Colonic mucosa (tissue), 4 donors: Measurements from ENCODE around the gene SBK1. TPM values are rescaled to one million over a fixed set of nuclear protein-coding genes. Genes with fewer than 3 reads are reported as not detected.

ENCODE experiments used
- DNase-seq: peaks from one replicate; pipeline ENCODE4 v3.0.0-alpha.2; 2020
- H3K27ac ChIP-seq: fragments of 200-600 bp; one replicate; pipeline ENCODE4 v1.8.0; 2021
- H3K27me3 ChIP-seq: fragments of 200-600 bp; one replicate; pipeline ENCODE4 v1.8.0; 2021
- H3K36me3 ChIP-seq: fragments of 200-600 bp; one replicate; pipeline ENCODE4 v1.8.0; 2021
- H3K4me1 ChIP-seq: fragments of 200-600 bp; one replicate; pipeline ENCODE4 v1.8.0; 2021; ENCODE audit warnings: mild to moderate bottlenecking
- H3K4me3 ChIP-seq: fragments of 200-600 bp; one replicate; pipeline ENCODE4 v1.8.0; 2021
- H3K9ac ChIP-seq, 2 donors: one replicate each; pipeline ENCODE4 v1.7.0; 2013; ENCODE audit warnings: control low read depth in 2 of 2, low read depth in 2 of 2, low read length in 2 of 2
- H3K9me3 ChIP-seq: fragments of 200-600 bp; one replicate; pipeline ENCODE4 v1.8.0; 2021
- CTCF ChIP-seq: fragments of 200-600 bp; IDR thresholded peaks from one replicate; pipeline ENCODE4 v1.8.0; 2022; ENCODE audit warnings: antibody characterized with exemption, mild to moderate bottlenecking
- intact Hi-C: fragments of 100-400 bp; cut with DNase I; formaldehyde crosslinking; loops from one replicate; pipeline ENCODE4 v1.14.1; 2022
- total RNA-seq, 2 donors: library from RNA; stranded (reverse); fragmentation: NEBNext Ultra II Directional in 1 of 2; extraction: Animal tissue kit (Norgen Biotek cat#: 25700) in 1 of 2; gene quantifications; one replicate each; pipeline ENCODE4 v1.2.1, GENCODE V29; 2021
- donor health status: healthy.
- donor health status: DM: no; HTN: no; CAD: no.
- donor health status: DM: no; HTN: no; CAD: no.

The SBK1 gene
- total RNA-seq, 2 donors from 2014 or later = 1.0 to 1.4 TPM

- intact Hi-C loops = no loop called here
- no peaks in the 10 kb centered on the region for H3K27me3 ChIP-seq
These were observed 29.0 kb upstream of the SBK1 start for GRCh38 chr16:28263305-28263704.

GRCh38 chr16:28264656-28265055 is 27.7 kb upstream of the SBK1 start:
- Histone ChIP-seq H3K9ac (no peak overlapping the region), H3K4me3 (no peak overlapping the region), H3K9me3 (no peaks in the 10 kb centered on the region), H3K36me3 (no peaks in the 10 kb centered on the region), H3K4me1 (no peaks in the 10 kb centered on the region), H3K27me3 (no peaks in the 10 kb centered on the region), H3K27ac (no peak overlapping the region)
- no peak for TF ChIP-seq CTCF
- peak; percentile 37 for DNase-seq
- intact Hi-C loops = no loop called here

More at GRCh38 chr16:28263305-28263704, 29.0 kb upstream of the SBK1 start:
- Histone ChIP-seq H3K4me1 (no peaks in the 10 kb centered on the region), H3K36me3 (no peaks in the 10 kb centered on the region), H3K9me3 (no peaks in the 10 kb centered on the region), H3K27ac (no peak overlapping the region), H3K9ac (no peak overlapping the region), H3K4me3 (no peak overlapping the region)
- DNase-seq = no peak
- no peak for TF ChIP-seq CTCF

GRCh38 chr16:28265822-28266221 is 26.5 kb upstream of the SBK1 start:
- H3K27ac ChIP-seq = no peak overlapping the region
- H3K4me1 ChIP-seq = no peaks in the 10 kb centered on the region
- H3K9ac ChIP-seq = no peak overlapping the region
- no peaks in the 10 kb centered on the region for H3K27me3 ChIP-seq
- no peak for DNase-seq
- no peaks in the 10 kb centered on the region for H3K9me3 ChIP-seq
- intact Hi-C loops = no loop called here
- no peak overlapping the region for H3K4me3 ChIP-seq
- no peak for TF ChIP-seq CTCF
- no peaks in the 10 kb centered on the region for H3K36me3 ChIP-seq

- Histone ChIP-seq H3K9ac (no peak overlapping the region), H3K4me1 (no peaks in the 10 kb centered on the region), H3K27ac (no peak overlapping the region), H3K36me3 (no peaks in the 10 kb centered on the region), H3K27me3 (no peaks in the 10 kb centered on the region), H3K9me3 (no peaks in the 10 kb centered on the region), H3K4me3 (no peak overlapping the region)
- intact Hi-C loops = no loop called here
- DNase-seq = no peak
- TF ChIP-seq CTCF = no peak
These were observed 25.0 kb upstream of the SBK1 start for GRCh38 chr16:28267356-28267755.

GRCh38 chr16:28273511-28273910 is 18.8 kb upstream of the SBK1 start:
- no peak for TF ChIP-seq CTCF
- no peaks in the 10 kb centered on the region for H3K27me3 ChIP-seq
- H3K27ac ChIP-seq = no peak overlapping the region
- no peaks in the 10 kb centered on the region for H3K9me3 ChIP-seq
- H3K4me1 ChIP-seq = peaks cover 5% of the 10 kb centered on the region
- H3K9ac ChIP-seq = no peak overlapping the region
- no peak for DNase-seq
- intact Hi-C loops = loop anchor here (5.0 kb wide), 1 partner anchor 49 kb away; no protein-coding TSS in a partner anchor
- no peak overlapping the region for H3K4me3 ChIP-seq
- no peaks in the 10 kb centered on the region for H3K36me3 ChIP-seq
